Activated CD4-positive, alpha-beta T cell treated with anti-CD3 and anti-CD28 coated beads, Interleukin-2, Interleukin-4, amounts not matched to agents 100 ng/mL and 50 ng/mL, durations not matched to agents 16 hours and 8 hours (primary cell): ENCODE data around the gene WNT1.

Source experiments
- DNase-seq: peaks from one replicate; pipeline ENCODE4 v3.0.0-alpha.2; 2020; ENCODE audit warnings: low spot score

Gene WNT1

GRCh38 chr12:48978291-48978740, at the start of gene WNT1:
Gene WNT1 (plus strand): TSS chr12:48978322. CDS start chr12:48978651, 329 bp downstream.
- DNase-seq, result no peak

GRCh38 chr12:48929551-48929950, 48.6 kb upstream of the WNT1 start:
- no peak for DNase-seq

GRCh38 chr12:48930475-48930874, 47.6 kb upstream of the WNT1 start:
- DNase-seq, result no peak

- DNase-seq, result no peak
Observed at GRCh38 chr12:48932878-48933277, 45.2 kb upstream of the WNT1 start.

GRCh38 chr12:48933664-48934311, 44.3 kb upstream of the WNT1 start:
- DNase-seq, result no peak

- no peak for DNase-seq
Observed at GRCh38 chr12:48934312-48934706, 43.8 kb upstream of the WNT1 start.

- DNase-seq, result peak; percentile 82
Observed at GRCh38 chr12:48936379-48936979, 41.6 kb upstream of the WNT1 start.

GRCh38 chr12:48937170-48937569, 41.0 kb upstream of the WNT1 start:
- no peak for DNase-seq

GRCh38 chr12:48938805-48939204, 39.3 kb upstream of the WNT1 start:
- DNase-seq, result no peak

- DNase-seq, result no peak
Observed at GRCh38 chr12:48940181-48940580, 37.9 kb upstream of the WNT1 start.

GRCh38 chr12:48943221-48943620, 34.9 kb upstream of the WNT1 start:
- no peak for DNase-seq

- DNase-seq, result no peak
Observed at GRCh38 chr12:48946205-48946604, 31.9 kb upstream of the WNT1 start.

- DNase-seq, result no peak
Observed at GRCh38 chr12:48946943-48947342, 31.2 kb upstream of the WNT1 start.

- DNase-seq, result no peak
Observed at GRCh38 chr12:48947727-48948126, 30.4 kb upstream of the WNT1 start.

GRCh38 chr12:48952691-48953090, 25.4 kb upstream of the WNT1 start:
- no peak for DNase-seq

GRCh38 chr12:48954061-48954460, 24.1 kb upstream of the WNT1 start:
- DNase-seq, result no peak

- no peak for DNase-seq
Observed at GRCh38 chr12:48954841-48955501, 23.2 kb upstream of the WNT1 start.

- peak; percentile 32 for DNase-seq
Observed at GRCh38 chr12:48956279-48957140, 21.6 kb upstream of the WNT1 start.

GRCh38 chr12:48957141-48958048, 20.7 kb upstream of the WNT1 start, which contains the start of gene ARF3:
Gene ARF3 (minus strand): TSS chr12:48957487. CDS start chr12:48941095, 16,392 bp downstream.
- DNase-seq, result peak; percentile 95

GRCh38 chr12:48958049-48958388, 20.1 kb upstream of the WNT1 start:
- no peak for DNase-seq

GRCh38 chr12:48960834-48961233, 17.3 kb upstream of the WNT1 start:
- DNase-seq, result no peak
